Fibroblast of lung (primary cell): ENCODE results near the gene CDK6.

Experiments used
- EZH2 ChIP-seq: IDR thresholded peaks from 2 replicates; pipeline ENCODE4 v1.5.1; 2012; ENCODE audit warnings: low read length, control low read depth, mild to moderate bottlenecking; ENCODE audit errors: missing control alignments
- TF ChIP-seq, protein P1 (sequence below), 2 donors: IDR thresholded peaks in 1 of 2; conservative IDR thresholded peaks in 1 of 2; 1 replicate in 1 of 2; 2 replicates in 1 of 2; pipeline ENCODE4 v1.5.1; 2011 to 2012; ENCODE audit warnings: low read length in 2 of 2, control low read depth in 1 of 2, inconsistent platforms in 1 of 2, low read depth in 1 of 2, mild to moderate bottlenecking in 1 of 2

DNA sequence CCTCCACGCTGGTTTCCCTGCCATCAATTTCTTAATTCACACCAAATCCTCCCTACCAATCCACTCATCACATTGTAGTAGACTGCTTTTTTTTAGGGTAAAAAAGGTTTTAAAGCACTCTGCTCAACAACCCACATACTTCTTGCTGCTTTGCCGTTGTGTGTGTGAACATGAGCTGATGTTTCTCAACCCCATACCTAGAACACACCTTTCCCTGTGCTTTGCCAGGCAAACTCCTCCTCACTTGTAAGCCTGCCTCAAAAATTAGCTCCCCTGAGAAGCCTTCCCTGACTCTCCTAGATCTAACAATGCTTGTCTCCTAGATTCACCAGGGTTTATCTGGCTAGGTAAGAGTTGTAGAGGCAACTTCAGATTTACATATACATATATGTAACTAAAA is 127.2 kb downstream of the CDK6 start:
- TF ChIP-seq, protein P1, sequence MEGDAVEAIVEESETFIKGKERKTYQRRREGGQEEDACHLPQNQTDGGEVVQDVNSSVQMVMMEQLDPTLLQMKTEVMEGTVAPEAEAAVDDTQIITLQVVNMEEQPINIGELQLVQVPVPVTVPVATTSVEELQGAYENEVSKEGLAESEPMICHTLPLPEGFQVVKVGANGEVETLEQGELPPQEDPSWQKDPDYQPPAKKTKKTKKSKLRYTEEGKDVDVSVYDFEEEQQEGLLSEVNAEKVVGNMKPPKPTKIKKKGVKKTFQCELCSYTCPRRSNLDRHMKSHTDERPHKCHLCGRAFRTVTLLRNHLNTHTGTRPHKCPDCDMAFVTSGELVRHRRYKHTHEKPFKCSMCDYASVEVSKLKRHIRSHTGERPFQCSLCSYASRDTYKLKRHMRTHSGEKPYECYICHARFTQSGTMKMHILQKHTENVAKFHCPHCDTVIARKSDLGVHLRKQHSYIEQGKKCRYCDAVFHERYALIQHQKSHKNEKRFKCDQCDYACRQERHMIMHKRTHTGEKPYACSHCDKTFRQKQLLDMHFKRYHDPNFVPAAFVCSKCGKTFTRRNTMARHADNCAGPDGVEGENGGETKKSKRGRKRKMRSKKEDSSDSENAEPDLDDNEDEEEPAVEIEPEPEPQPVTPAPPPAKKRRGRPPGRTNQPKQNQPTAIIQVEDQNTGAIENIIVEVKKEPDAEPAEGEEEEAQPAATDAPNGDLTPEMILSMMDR (conservative IDR thresholded peaks at IDR 0.05 in 1 of 2, IDR thresholded peaks at IDR 0.05 in 1 of 2; ENCODE audit: low read depth in 1 of 2, low read length in 2 of 2), result no peak
- no peak for TF ChIP-seq EZH2
